DMS53 treated with DMSO at 0.1 percent for 48 hours (cell line): ENCODE data around the gene BPNT1.
A peak's percentile ranks its signal among the peaks of the same experiment; 100 is the strongest.
"Not testable (repeated sequence)": the region's sequence is repeated elsewhere in the genome, so short reads cannot be mapped to it uniquely, and the experiment has no call there.

Source experiments
- DNase-seq: peaks from one replicate; lab custom pipeline; 2025; ENCODE audit not compliant: unreplicated experiment; lab: John Stamatoyannopoulos, UW

BPNT1 gene

GRCh38 chr1:220084460-220084859 is 5.1 kb downstream of the BPNT1 start:
- no peak for DNase-seq

GRCh38 chr1:220077887-220078286 is 11.7 kb downstream of the BPNT1 start:
- DNase-seq = no peak

GRCh38 chr1:220076861-220077762 is 12.5 kb downstream of the BPNT1 start:
- no peak for DNase-seq

- no peak for DNase-seq
Measured at GRCh38 chr1:220067269-220068204, 22.1 kb downstream of the BPNT1 start.

- DNase-seq = no peak
Measured at GRCh38 chr1:220062629-220063028, 27.0 kb downstream of the BPNT1 start.

GRCh38 chr1:220060876-220061275 is 28.7 kb downstream of the BPNT1 start:
- DNase-seq = no peak

DNA sequence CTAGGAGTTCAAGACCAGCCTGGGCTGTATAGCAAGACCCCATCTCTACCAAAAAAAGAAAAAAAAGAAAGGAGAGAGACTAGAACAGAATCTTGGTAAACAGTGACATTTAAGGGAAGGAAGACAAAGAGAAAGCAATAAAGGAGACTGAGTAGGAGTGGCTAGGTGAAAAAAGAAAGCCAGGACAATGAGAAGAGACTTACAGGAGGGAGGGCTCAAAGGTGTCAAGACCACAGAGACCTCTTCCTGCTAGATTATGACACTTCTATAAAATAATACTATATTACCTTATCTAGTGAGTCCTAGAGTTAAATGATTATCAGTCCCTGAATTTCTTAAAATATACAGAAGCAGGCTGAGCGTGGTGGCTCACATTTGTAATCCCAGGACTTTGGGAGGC is 33.2 kb downstream of the BPNT1 start:
- no peak for DNase-seq

DNA sequence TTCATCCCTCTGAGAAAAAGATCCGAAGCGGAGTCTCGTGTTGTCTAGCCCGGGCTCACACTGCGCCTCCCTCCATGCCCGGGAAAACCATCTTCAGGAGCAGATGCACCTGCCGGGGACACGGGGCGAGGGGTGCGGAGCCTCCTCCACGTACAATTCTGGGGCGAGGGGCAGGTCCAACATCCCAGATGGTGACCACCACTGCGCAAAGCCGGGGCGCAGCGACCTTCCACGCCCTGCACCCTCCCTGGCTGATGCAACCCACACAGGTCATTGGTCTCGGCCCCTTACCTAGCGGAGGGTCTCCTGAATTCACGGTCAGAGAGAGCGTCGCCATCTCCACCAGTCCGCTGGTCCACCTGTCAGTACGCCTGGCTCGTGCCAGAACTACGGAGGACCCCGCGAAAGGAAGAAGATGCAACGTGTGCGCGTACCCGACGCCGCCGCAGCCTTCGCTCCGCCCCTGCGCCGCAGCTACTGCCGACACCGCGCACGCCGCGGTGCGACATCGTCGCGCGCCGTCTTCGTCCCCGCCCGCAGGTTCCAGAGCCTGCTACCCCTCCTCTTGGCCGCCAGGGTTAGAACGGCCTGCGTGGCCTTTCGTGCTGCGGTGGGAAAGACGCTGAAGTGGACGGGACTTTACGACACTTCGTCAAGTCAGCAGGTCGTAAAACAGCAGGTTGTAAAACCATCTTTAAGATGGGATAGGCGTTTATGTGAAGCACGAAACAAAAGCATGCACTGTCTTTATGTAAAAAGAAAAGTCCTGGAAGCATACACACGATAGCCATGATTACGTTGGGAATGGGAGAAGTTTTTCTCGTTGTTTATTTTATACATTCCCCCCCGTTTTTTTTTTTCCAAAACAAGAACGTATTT is 43.3 kb downstream of the BPNT1 start, which contains the start of gene EPRS1:
Gene EPRS1 (minus strand): TSS at position 454 of the 879 bp plus-strand sequence. CDS start 117 bp downstream, at position 337.
- DNase-seq = peak; percentile 98

DNA sequence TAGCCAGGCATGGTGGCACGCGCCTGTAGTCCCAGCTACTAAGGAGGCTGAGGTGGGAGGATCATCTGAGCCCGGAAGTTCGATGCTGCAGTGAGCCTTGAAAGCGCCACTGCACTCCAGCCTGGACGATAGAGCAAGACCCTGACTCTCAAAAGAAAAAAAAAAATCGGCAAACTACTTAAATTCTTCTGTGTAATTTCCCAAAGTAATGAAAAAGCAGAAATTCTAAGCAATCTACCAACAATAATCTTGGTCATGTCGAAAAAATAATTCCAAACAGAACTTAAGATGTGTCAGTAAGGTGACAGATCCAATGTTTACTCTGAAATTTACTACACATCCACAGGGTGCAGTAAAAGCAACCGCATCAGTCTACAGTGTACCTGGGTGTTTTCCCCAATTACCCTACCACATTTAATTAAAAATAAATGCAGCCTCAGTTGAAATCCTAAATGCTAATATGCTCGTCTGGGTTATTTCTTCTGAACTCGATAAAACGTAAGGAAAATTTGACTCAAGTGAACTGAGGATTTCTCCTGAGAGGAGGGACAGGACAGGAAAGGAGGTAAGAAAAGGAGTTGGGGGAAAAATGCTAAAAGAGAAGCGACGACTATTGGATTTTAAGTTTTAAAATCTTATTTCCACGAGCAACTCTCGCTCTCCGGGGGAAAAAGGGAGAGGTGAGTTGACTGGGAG is 44.1 kb downstream of the BPNT1 start:
- DNase-seq = peak; percentile 33

GRCh38 chr1:220044678-220045355 is 44.8 kb downstream of the BPNT1 start:
- no peak for DNase-seq

- DNase-seq = no peak
Measured at GRCh38 chr1:220043646-220044045, 45.9 kb downstream of the BPNT1 start.

DNA sequence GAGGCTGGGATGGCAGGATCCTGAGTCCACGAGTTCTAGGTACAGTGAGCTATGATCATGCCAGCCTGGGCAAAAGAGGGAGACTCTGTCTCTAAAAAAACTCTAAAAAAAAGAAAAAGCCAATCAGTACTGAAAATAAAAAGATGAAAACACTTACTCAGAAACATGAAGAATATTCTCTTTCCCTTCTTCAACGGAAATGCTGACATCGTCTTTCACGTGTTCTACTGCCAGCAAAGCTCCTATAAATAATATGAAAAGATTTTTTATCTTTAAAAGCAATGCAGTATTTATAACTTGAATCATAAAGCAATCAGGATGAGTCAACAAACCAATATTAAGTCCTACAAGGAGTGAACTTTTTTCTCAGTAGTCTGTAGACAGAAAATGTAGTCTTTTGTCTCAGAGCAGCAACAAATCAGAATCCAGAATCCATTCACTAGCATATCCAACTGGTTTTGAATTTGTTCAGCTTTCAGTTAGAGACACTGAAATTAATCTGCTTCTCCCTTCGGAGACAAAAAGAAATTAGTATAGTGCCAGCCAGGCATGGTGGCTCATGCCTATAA is 49.5 kb downstream of the BPNT1 start:
- no peak for DNase-seq

DNA sequence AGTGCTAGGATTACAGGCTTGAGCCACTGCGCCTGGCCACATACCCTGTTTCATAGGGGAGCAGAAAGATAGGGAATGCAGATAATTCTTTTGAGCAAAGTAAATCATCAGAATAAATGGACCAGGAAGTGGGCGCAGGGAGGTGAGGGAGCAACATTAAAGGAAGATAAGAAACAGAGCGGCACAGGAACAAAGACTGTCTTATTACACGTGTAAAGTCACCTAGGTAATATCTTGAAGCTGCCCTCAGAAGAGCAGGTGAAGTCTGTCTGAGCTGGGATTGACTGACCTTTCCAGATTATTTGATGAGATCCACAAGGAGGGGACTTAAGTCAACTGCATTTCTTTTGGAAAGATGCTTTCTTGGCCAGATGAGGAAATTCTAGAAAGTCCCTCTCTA is 50.9 kb downstream of the BPNT1 start:
- no peak for DNase-seq

DNA sequence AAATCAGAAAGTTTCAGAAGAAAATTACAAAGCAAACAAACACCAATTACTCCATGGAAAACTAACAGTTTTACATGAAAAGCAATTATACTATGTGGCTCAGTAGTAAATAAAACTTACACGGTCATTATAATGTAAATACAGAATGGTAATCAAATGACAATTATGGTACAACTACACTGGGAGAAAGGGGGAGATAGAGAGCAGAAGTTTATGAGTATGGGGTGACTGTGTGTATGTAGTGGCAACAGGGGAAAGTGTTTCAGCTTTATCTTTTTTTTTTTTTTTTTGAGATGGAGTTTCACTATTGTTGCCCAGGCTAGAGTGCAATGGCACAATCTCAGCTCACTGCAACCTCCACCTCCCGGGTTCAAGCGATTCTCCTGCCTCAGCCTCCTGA is 51.8 kb downstream of the BPNT1 start:
- not testable (repeated sequence) for DNase-seq

DNA sequence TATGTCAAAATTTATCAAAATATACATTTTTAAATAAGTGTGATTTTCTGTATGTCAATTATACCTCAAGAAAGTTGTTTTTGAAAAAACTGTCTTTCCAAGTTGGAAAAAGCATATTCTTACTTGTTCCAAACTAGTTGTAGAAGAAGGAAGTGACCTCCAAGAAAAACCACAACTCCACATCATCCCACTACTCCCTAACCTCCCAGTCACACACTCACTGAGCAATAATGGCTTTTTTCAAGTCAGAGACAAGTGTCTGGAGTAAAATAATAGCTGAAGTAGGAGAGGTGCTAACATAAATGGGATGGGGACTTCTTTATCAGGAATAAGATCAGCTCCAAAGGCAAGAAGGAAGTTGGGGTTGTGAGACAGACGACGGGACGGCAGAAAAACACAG is 56.7 kb downstream of the BPNT1 start:
- DNase-seq = no peak

DNA sequence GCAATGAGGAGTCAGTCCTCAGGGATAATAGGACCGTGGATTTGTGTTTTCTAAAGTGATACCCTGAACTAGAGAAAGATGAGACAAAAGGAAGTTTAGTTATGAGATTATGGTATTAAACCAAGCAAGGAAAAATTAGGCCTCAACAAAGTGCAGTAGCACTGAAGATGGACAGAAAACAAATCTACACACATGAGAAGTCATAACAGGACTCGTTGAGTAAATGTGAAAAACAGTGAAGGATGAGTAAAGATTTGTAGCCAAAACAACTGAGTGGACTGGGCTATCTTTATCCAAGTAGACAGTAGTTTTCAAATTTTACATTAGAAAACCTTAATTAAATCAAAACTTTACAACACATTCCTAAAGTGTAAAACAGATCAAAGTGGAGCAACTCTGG is 58.3 kb downstream of the BPNT1 start:
- DNase-seq = no peak

DNA sequence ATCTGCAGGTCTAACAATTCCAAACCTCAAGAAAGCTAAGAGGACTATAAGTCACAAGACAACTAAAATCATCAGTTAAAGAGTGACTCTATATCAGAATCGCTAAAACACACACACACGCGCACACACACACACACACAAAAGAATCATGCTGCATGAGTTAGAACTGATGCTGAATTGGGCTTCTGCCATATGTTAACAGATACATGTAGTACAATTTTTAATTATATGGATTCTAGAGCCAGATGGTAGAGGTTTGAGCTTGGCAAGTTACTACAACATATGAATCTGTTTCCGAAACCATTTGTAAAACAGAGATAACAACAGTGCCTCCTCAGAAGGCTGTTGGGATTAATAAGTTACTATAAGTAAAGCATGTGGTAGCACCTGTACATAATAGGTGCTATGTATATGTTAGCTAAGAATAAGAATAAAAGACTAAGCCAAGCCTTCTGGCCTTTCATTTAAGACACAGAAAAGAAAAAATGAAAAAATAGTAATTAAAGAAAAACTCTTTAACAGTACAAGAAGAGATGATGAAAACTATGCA is 61.2 kb downstream of the BPNT1 start:
- no peak for DNase-seq

- DNase-seq = no peak
Measured at GRCh38 chr1:220019071-220019470, 70.5 kb downstream of the BPNT1 start.

- no peak for DNase-seq
Measured at GRCh38 chr1:220013497-220013896, 76.1 kb downstream of the BPNT1 start.
